NOMO-1 treated with dmso at 0.1 percent for 144 hours (cell line): ENCODE results near the gene GPS1.
"Not testable (repeated sequence)": the region's sequence is repeated elsewhere in the genome, so short reads cannot be mapped to it uniquely, and the experiment has no call there.

Source experiments
- DNase-seq: peaks from one replicate; lab custom pipeline; 2025; ENCODE audit not compliant: unreplicated experiment; lab: John Stamatoyannopoulos, UW

The GPS1 gene

DNA sequence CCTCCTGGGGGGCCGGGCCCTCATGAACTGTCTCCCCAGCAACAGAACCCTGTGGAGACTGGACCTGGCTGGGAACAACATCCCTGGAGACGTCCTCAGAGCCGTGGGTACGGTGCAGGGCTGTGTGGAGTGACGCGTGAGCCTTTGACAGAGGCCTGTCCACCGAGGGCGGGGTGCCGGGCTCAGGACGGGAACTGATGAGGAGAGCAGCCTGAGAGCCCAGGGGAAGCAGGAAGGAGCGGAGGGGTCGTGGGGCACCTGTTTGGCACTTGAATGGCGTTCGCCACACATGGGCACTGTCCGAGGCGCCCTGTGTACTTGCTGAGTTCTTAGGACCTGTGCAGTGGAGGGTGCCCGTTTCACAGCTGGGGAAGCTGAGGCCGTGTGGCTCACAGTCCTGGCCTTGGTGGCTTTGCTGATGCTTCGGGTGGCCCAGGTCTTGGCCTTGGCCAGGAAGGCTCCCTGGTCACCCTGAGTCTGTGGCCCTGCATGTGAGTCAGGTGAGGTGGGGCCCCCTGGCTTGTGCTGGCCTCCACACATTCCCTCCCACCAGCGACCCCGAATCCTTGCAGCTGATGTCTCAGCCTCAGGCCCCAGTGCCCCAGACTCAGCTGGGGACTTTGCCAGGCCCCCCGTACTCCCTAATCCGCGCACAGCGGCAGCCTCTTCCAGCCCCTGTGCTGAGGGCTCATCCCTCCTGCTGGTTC is 26.1 kb upstream of the GPS1 start:
- no peak for DNase-seq

DNA sequence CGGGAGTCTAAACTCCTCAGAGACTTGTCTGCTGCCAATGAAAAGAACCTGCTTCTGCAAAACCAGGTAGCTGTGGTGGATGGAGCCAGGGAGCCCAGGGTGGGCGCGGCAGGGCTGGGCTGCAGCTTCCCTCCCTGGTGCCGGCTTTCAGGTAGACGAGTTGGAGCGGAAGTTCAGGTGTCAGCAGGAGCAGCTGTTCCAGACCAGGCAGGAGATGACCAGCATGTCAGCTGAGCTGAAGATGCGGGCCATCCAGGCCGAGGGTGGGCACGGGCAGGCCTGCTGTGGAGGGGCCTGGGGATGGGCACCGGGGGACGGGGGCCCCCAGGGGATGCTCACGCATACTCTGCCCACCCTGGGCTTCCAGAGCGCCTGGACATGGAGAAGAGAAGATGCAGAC is 23.5 kb upstream of the GPS1 start:
- DNase-seq: no peak

DNA sequence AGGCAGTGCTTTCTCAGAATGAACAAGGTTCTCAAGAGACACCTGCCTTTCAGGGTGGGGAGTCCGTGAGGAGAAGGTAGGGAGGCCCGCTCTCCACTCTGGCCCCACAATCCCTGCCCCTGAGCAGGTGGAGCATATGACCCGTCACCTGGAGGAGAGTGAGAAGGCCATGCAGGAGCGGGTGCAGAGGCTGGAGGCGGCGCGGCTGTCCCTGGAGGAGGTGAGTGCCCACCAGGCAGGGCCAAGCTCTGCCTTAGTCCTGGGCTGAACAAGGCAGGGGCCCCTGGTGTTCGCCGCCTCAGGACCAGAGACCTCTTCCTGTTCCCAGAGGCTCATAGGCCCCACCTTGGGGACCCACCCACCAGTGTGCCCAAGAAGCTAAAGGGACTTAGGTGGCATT is 22.7 kb upstream of the GPS1 start:
- DNase-seq: no peak

DNA sequence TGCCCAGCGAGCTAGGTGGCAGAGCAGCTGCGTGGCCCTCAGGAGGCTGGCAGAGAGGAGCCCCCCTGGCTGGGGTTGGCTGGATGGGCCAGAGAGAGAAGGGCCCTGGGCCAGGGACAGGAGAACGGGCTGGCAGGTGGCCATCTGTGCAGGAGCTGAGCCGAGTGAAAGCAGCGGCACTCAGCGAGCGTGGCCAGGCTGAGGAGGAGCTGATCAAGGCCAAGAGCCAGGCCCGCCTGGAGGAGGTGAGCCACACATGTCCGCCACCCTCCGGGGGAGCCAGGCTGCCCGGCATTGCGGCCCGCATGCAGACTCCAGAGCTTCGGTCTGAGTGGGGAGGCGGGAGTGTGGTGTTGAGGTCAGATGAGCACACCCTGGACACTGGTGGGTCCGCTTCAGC is 22.3 kb upstream of the GPS1 start:
- no peak for DNase-seq

DNA sequence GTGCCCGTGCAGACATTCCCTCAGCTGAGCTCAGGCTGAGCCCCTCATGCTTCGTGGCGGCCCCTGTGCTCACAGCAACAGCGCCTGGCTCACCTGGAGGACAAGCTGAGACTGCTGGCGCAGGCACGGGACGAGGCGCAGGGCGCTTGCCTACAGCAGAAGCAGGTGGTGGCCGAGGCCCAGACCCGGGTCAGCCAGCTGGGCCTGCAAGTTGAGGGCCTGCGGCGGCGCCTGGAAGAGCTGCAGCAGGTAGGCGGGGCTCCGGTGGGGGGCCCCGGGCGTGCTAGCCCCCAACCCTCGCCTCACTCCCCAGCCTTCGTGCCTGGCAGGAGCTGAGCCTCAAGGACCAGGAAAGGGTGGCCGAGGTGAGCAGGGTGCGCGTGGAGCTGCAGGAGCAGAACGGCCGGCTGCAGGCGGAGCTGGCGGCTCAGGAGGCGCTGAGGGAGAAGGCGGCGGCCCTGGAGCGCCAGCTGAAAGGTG is 21.7 kb upstream of the GPS1 start:
- DNase-seq: no peak

DNA sequence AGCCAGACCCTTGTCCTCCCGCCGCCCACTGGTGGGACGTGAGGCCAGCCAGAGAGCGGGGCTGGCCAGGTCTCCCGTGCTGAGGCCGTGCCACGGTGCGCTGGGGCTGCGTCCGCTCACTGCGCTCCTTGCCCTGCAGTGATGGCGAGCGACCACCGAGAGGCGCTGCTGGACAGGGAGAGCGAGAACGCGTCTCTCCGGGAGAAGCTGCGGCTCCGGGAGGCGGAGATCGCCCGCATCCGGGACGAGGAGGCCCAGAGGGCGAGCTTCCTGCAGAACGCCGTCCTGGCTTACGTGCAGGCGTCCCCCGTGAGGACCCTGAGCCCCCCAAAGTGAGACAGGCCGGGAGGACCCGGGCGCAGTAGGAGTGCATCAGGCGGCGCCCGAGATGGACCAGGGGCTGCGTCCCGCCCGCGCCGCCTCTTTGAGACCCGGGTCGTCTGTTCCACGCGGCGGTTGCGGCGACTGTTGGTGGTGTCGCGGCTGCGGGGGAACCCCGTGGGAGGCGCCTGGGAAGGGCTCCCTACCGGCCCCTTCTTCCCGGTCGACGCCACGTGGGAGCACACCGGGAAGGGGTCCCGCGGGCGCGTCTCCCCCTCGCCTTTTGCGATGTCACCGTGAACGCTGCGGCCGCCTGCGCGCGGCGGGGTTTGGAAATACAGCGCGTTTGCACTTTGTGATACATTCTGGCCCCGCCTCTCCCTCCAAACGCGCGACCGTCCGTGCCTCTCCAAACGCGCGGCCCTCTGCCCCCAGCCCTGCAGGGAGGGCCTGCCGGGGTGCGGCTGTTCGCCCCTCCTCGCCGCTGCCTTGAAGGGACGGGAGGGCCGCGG is 21.0 kb upstream of the GPS1 start:
- peak; percentile 68 for DNase-seq

DNA sequence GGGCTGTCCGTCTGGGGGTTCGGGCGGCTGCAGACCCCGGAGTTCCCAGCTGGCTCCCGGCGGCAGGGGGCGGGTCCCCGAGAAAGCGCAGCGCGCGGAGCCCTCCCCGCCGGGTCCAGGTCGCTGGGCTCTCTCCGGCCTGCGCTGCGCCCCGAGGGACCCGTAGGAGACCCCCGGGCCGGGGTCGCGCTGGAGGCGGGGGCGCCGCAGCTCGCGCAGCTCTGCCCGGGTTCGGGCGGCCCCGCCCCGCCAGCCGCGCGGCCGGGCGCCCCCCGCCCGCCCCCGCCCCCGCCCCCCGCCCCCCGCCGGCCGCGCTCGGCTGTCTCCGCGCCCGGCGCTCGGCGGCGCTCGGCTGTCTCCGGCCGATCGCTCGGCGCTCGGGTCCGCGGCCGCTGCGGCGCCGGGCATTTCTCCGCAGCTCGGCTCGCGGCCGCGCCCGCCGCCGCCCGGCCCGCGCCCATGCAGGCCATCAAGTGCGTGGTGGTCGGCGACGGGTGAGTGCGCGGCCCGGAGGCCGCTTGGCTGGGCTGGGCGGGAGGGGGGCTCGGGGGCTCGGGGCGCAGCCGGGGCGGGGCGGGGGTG is 20.3 kb upstream of the GPS1 start, which contains the start of gene RAC3:
RAC3 (plus strand) TSS at position 376 of the 582 bp plus-strand sequence; CDS start at position 460, 84 bp downstream.
- DNase-seq: no peak

DNA sequence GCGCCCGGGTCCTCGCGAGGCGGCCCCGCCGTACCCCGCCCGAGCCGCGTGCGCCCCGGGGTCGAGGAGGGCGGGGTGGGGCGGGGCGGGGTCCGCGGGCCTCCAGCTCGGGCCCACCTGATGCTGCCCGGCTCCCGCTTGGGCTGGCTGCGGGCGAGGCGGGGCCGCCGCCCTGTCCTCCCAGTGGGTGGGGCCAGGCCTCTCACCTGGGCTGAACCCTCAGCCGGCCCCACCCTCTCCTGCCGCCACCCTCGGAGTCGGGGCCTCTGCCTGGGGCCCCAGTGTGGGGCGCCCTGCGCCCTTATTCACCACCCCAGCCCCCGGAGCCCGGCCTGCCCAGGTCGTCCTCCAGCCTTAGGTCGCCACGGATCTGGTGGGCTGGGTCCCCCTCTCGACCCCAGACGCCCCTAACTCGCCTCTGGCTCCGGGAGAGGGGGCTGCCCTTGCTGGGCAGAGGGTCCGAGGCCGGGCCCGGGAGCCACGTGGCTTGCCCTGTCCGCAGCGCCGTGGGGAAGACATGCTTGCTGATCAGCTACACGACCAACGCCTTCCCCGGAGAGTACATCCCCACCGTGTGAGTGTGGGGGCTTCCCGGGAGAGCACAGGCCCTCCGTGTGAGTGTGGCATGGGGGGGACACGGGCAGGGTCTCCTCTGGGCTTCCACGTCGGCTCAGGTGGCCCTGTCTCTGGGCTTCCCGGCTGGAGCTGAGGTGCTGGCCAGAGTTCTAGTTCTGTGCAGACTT is 19.6 kb upstream of the GPS1 start:
- DNase-seq: no peak

DNA sequence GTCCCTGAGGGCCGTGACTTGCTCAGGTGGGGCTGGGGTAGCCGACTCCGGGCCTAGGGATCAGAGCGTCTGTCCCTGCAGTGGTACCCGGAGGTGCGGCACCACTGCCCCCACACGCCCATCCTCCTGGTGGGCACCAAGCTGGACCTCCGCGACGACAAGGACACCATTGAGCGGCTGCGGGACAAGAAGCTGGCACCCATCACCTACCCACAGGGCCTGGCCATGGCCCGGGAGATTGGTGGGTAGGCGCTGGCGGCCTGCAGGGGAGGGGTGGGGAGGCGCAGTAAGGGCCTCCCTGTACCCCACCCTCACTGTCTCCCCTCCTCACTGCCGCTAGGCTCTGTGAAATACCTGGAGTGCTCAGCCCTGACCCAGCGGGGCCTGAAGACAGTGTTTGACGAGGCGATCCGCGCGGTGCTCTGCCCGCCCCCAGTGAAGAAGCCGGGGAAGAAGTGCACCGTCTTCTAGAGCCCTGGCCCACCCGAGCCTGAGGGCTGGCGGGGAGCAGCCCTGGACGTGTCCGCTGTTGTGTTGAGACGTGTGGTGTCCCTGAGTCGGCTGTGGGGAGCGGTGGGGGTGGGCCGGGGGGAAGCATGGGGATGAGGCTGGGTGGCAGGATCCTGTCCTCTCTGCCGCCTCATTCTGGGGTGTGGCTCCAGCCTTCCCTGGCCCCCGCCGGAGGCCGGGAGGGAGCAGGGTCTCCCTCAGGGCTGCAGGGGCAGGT is 18.2 kb upstream of the GPS1 start:
- DNase-seq: no peak

DNA sequence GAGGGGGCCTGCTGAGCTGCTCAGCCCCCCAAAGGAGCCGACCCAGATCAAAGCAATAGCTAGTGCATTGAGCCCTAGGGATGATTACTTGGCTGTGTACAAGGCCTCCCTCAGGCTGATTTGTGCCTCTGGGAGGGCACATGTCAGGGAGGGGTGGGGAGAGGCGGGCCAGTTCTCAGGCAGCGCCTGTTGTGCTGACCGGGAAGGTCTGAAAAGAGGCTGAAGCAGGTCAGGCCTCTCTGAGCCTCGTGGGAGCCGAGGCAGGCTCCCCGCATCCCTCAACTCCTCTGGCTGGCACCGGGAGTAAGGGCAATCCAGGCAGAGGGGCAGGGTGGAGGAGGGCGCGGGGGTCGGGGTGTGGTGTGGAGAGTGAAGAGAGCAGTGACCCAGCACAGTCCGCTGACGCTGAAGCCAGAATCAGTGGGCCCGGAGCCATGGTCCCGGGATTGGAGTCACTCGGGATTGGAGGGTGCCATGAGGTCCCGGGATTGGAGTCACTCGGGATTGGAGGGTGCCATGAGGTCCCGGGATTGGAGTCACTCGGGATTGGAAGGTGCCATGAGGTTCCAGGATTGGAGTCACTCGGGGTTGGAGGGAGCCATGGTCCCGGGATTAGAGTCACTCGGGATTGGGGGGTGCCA is 17.2 kb upstream of the GPS1 start:
- no peak for DNase-seq

DNA sequence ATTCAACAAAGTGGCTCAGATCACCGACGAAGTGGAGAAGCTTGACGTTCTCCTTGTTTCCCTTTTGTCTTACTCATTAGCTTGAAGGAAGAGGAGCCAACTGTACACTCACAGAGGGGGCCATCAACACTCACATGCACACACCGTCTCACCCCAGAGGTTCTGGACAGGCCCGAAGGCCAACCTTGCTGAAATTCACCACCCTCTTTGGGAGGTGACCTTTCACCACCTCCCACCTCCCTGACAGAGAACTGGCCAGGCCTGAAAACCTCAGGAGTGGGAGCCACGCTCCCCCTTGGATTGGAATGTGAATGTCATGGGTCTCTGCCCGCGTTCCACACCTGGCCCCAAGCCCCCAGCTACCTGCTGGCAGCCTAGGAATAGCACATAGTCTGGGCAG is 16.2 kb upstream of the GPS1 start:
- no peak for DNase-seq

DNA sequence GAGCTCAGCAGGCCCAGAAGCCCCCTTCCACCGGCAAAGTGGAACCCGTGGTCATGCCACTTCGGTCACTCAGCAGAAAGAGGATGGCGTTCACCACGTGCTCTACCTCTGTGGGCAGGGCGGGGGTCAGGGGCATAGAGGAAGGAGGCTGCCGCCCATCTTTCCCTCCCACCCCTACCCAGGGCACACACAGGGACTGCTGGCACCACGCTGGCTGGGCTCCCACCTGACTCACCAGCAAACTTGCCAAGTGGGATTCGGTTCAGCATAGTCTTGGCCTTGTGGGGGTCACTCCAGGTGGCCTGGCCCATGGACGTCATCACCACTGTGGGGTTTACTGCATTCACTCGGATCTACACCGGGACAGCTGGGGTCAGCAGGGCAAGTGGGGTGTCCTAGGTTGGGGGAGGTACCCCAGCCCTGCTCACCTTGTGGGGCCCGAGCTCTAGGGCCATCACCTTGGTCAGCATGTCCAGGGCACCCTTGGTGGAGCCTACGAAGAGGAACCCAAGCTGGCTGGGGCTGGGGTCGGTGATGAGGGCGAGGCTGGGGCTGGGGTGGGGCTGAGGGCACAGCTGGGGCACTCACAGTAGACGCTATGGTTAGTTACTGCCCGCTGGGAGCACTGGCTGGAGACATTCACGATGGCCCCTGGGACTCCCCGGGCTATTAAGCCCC is 15.6 kb upstream of the GPS1 start:
- DNase-seq: no peak

DNA sequence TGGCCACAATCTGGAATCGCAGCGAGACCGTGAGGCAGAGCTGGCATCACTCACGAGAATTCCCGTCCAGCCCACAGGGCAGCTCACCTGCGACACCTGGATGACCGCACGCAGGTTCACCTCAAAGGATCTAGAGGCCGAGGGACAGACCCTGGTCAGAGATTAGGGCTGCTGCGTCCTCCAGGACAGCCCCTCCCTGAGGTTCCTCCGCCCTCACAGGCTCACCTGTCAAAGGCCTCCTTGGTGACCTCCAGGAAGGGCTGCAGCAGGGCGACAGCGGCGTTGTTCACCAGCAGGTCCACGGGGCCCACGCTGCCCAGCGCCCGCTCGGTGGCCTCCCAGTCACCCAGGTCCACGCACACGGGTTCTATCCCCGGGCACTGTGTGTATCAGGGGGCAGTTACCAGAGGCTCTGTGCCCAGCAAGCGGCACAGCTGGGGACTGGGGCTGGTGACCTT is 15.0 kb upstream of the GPS1 start:
- no peak for DNase-seq

DNA sequence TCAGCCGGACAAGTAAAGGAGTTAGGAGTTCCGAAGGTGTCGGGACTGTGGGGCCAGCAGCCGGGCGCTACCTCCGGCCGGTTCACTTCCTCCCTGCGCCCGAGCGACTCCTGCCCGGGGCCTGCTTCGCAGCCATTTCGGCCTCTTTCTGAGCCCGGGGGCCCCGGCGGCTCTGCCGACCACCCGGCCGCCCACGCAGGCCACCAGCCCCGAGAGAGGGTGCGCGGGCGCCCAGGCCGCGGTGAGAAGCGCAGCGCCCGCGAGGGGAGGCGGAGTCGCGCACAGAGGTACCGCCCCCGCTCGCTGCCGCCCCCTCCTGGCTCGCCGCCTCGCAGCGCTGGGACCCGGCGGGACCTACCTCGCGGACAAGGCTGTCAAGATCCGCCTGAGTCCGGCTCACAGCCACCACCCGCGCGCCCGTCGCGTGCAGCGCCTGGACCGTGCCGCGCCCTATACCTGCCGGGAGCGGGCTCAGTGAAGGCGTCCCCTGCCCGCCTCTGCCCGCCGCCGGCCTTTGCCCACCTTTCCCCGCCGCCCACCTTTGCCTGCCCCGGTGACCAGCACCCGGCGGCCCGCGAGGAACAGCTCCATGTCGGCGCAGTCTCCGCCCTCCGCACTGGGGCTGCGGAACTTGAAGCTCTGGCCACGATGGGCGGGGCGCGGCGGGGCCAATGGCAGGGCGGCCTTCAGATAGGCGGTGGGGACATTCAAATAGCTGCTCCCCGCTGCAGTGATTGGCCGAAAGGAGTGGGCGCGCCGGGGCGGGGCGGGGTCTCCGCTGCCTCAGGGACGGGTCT is 14.4 kb upstream of the GPS1 start, which contains the start of gene DCXR:
DCXR (minus strand) TSS at position 606 of the 797 bp plus-strand sequence; CDS start at position 591, 15 bp downstream.
- DNase-seq: peak; percentile 93

DNA sequence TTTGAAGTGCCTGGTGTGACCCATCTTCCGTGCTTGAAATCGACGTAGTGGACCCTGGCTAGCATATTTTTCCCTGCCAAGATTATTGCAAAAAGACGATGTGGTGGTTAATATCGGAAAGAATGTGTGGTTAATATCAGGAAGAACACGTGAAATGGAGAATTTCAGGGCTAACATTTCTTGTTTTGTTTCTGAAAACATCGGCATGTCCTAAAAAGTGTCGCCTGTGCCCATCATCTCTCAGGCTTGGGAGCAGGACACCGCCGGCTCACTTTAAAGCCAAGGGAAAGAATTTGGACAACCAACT is 13.9 kb upstream of the GPS1 start:
- no peak for DNase-seq

DNA sequence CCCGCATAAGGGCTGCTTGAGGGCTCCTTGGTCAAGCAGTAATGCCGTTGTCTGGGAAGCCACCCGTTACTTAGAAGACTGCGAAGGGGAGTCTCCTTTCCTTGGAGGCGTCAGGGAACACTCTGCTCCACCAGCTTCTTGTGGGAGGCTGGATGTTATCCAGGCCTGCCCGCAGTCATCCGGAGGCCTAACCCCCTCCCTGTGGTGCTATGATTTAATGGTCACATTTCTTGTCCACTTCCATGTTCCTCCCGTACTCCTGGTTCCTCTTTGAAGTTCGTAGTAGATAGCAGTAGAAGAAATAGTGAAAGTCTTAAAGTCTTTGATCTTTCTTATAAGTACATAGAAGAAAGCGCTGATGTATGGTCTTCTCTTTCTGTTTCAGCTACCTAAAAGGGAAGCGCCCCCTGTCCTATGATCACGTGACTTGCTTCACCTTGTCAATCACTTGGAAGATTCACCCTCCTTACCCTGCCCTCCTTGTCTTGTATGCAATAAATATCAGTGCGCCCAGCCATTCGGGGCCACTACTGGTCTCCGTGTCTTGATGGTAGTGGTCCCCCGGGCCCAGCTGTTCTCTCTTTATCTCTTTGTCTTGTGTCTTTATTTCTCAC is 12.8 kb upstream of the GPS1 start:
- DNase-seq: not testable (repeated sequence)

DNA sequence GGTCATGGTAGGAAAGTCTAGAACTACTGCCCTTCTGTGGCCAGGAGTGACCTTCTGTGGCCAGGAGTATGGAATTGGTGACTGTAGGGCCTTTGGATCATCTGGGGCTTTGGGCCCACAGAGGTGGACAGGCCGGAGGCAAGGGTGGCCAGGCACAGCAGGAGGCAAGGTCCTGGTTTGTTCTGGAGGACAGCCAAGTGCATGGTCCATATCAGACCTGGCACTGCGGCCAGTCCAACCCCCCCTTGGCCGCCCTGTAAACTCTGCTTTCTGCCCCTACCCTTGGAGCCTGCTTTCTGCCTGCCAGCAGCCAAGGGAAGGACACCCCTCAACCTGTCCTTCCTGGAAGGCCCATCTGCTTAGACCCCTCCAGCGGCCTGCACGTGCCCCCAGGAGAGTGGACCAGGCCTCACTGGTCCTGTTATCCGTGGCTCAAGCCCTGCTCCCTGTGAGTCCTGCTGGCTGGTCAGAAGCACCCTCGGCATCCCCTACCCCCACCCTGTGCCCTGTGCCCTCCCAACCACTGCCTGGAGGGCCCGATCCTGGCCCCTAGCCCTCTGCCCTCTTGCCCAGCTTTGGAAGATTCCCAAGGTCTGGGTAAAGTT is 11.9 kb upstream of the GPS1 start:
- DNase-seq: no peak
